ENCODE measurements around the gene GRID1. TPM values are rescaled to one million over a fixed set of nuclear protein-coding genes. Genes with fewer than 3 reads are reported as not detected.
"Not testable (repeated sequence)": the region's sequence is repeated elsewhere in the genome, so short reads cannot be mapped to it uniquely, and the experiment has no call there.

The GRID1 gene
- total RNA-seq, 1 donor from 2014 or later, result under 0.01 TPM

GRCh38 chr10:85851934-85852333 is 514.7 kb downstream of the GRID1 start:
- Histone ChIP-seq H3K27me3 (ENCODE audit: control insufficient read depth, insufficient read depth, low read length) (no peaks in the 10 kb centered on the region), H3K4me3 (ENCODE audit: low read depth, low read length) (no peak overlapping the region), H3K36me3 (ENCODE audit: control insufficient read depth, insufficient read depth, low read length) (no peaks in the 10 kb centered on the region)
- TF ChIP-seq CTCF (IDR thresholded peaks at IDR 0.05; ENCODE audit: insufficient read depth, low read length, severe bottlenecking), result no peak
- DNase-seq (ENCODE audit: low read depth) (no peak), FAIRE-seq (no peak)

- H3K4me3 ChIP-seq (ENCODE audit: low read depth, low read length), result no peak overlapping the region
- no peak for FAIRE-seq
Observed at GRCh38 chr10:85851325-85851724, 515.3 kb downstream of the GRID1 start.

GRCh38 chr10:85850736-85851135 is 515.9 kb downstream of the GRID1 start:
- no peak for FAIRE-seq
- no peaks in the 10 kb centered on the region for H3K27me3 ChIP-seq (ENCODE audit: control insufficient read depth, insufficient read depth, low read length)
- no peaks in the 10 kb centered on the region for H3K36me3 ChIP-seq (ENCODE audit: control insufficient read depth, insufficient read depth, low read length)
- no peak for TF ChIP-seq CTCF (IDR thresholded peaks at IDR 0.05; ENCODE audit: insufficient read depth, low read length, severe bottlenecking)
- no peak for DNase-seq (ENCODE audit: low read depth)
- no peak overlapping the region for H3K4me3 ChIP-seq (ENCODE audit: low read depth, low read length)

More at GRCh38 chr10:85851325-85851724, 515.3 kb downstream of the GRID1 start:
- no peak for TF ChIP-seq CTCF (IDR thresholded peaks at IDR 0.05; ENCODE audit: insufficient read depth, low read length, severe bottlenecking)
- H3K27me3 ChIP-seq (ENCODE audit: control insufficient read depth, insufficient read depth, low read length), result no peaks in the 10 kb centered on the region
- H3K36me3 ChIP-seq (ENCODE audit: control insufficient read depth, insufficient read depth, low read length), result no peaks in the 10 kb centered on the region
- DNase-seq (ENCODE audit: low read depth), result peak; percentile 96

- FAIRE-seq, result peak; percentile 81
- H3K4me3 ChIP-seq (ENCODE audit: low read depth, low read length), result no peak overlapping the region
- no peaks in the 10 kb centered on the region for H3K27me3 ChIP-seq (ENCODE audit: control insufficient read depth, insufficient read depth, low read length)
- H3K36me3 ChIP-seq (ENCODE audit: control insufficient read depth, insufficient read depth, low read length), result no peaks in the 10 kb centered on the region
- no peak for TF ChIP-seq CTCF (IDR thresholded peaks at IDR 0.05; ENCODE audit: insufficient read depth, low read length, severe bottlenecking)
- DNase-seq (ENCODE audit: low read depth), result no peak
Observed at GRCh38 chr10:85849315-85849714, 517.3 kb downstream of the GRID1 start.

GRCh38 chr10:85848756-85849155 is 517.8 kb downstream of the GRID1 start:
- H3K27me3 ChIP-seq (ENCODE audit: control insufficient read depth, insufficient read depth, low read length), result no peaks in the 10 kb centered on the region
- DNase-seq (ENCODE audit: low read depth) (no peak), FAIRE-seq (no peak)
- H3K4me3 ChIP-seq (ENCODE audit: low read depth, low read length), result no peak overlapping the region
- no peak for TF ChIP-seq CTCF (IDR thresholded peaks at IDR 0.05; ENCODE audit: insufficient read depth, low read length, severe bottlenecking)
- no peaks in the 10 kb centered on the region for H3K36me3 ChIP-seq (ENCODE audit: control insufficient read depth, insufficient read depth, low read length)

GRCh38 chr10:85847085-85847484 is 519.5 kb downstream of the GRID1 start:
- H3K4me3 ChIP-seq (ENCODE audit: low read depth, low read length), result no peak overlapping the region
- no peaks in the 10 kb centered on the region for H3K36me3 ChIP-seq (ENCODE audit: control insufficient read depth, insufficient read depth, low read length)
- H3K27me3 ChIP-seq (ENCODE audit: control insufficient read depth, insufficient read depth, low read length), result no peaks in the 10 kb centered on the region
- FAIRE-seq (no peak), DNase-seq (ENCODE audit: low read depth) (no peak)
- TF ChIP-seq CTCF (IDR thresholded peaks at IDR 0.05; ENCODE audit: insufficient read depth, low read length, severe bottlenecking), result no peak

GRCh38 chr10:85838660-85839059 is 527.9 kb downstream of the GRID1 start:
- H3K36me3 ChIP-seq (ENCODE audit: control insufficient read depth, insufficient read depth, low read length); DNase-seq (ENCODE audit: low read depth); H3K27me3 ChIP-seq (ENCODE audit: control insufficient read depth, insufficient read depth, low read length); FAIRE-seq; H3K4me3 ChIP-seq (ENCODE audit: low read depth, low read length): not testable (repeated sequence)

Measured in bronchial epithelial cell (primary cell).